Lung microvascular endothelial cell (primary cell): ENCODE measurements around the gene CDH26. TPM values are rescaled to one million over a fixed set of nuclear protein-coding genes. Genes with fewer than 3 reads are reported as not detected.

Experiments
- DNase-seq, 2 donors: peaks; one replicate each; pipeline versions ENCODE4 v3.0.0 to v3.0.0-alpha.2; 2010; ENCODE audit warnings: low read depth in 2 of 2
- total RNA-seq: library from RNA; depleted of rRNA; stranded (reverse); fragments of >200 nt; gene quantifications from 2 replicates; pipeline ENCODE4 v1.2.1, GENCODE V29; 2014

The CDH26 gene
- total RNA-seq, 1 donor from 2014 or later, result 0.40 TPM

- no peak for DNase-seq
Measured at GRCh38 chr20:59985164-59985563, 26.9 kb downstream of the CDH26 start.

GRCh38 chr20:59985864-59986263 lies 27.6 kb downstream of the CDH26 start:
- no peak for DNase-seq

- DNase-seq, result no peak
Measured at GRCh38 chr20:59987135-59987534, 28.9 kb downstream of the CDH26 start.

- DNase-seq, result no peak
Measured at GRCh38 chr20:59988141-59988540, 29.9 kb downstream of the CDH26 start.

- DNase-seq, result no peak
Measured at GRCh38 chr20:59992526-59993084, 34.4 kb downstream of the CDH26 start.

- DNase-seq, result peak in 1 of 2 donors; percentile 3
Measured at GRCh38 chr20:59993736-59994430, 35.7 kb downstream of the CDH26 start.

GRCh38 chr20:59994697-59995122 lies 36.5 kb downstream of the CDH26 start:
- DNase-seq, result peak; percentile 5 to 14

- DNase-seq, result no peak
Measured at GRCh38 chr20:59996108-59996507, 37.9 kb downstream of the CDH26 start.

GRCh38 chr20:59997896-59998295 lies 39.7 kb downstream of the CDH26 start:
- DNase-seq, result no peak

GRCh38 chr20:59999502-59999901 lies 41.3 kb downstream of the CDH26 start:
- DNase-seq, result no peak

GRCh38 chr20:60000271-60001042 lies 42.2 kb downstream of the CDH26 start:
- DNase-seq, result no peak

GRCh38 chr20:60001108-60001507 lies 42.9 kb downstream of the CDH26 start:
- no peak for DNase-seq

- DNase-seq, result no peak
Measured at GRCh38 chr20:60003776-60004175, 45.6 kb downstream of the CDH26 start.

GRCh38 chr20:60006261-60006660 lies 48.0 kb downstream of the CDH26 start:
- DNase-seq, result no peak

GRCh38 chr20:60007464-60007863 lies 49.2 kb downstream of the CDH26 start:
- no peak for DNase-seq

GRCh38 chr20:60008130-60008808 lies 50.0 kb downstream of the CDH26 start:
- DNase-seq, result no peak

- no peak for DNase-seq
Measured at GRCh38 chr20:60009318-60009717, 51.1 kb downstream of the CDH26 start.

- DNase-seq, result no peak
Measured at GRCh38 chr20:60009826-60010616, 51.8 kb downstream of the CDH26 start.

GRCh38 chr20:60010689-60011458 lies 52.7 kb downstream of the CDH26 start:
- DNase-seq, result no peak
